ENCODE data around the gene DNAI2.

The DNAI2 gene

GRCh38 chr17:74271901-74272561 is 2.0 kb upstream of the DNAI2 start:
- H3K4me1 ChIP-seq (ENCODE audit: control insufficient read depth, insufficient read depth, low read length) = no peaks in the 10 kb centered on the region
- no peak overlapping the region for H3K4me3 ChIP-seq (ENCODE audit: low read depth, low read length)
- TF ChIP-seq ZNF391 (tag by site-specific recombination; IDR thresholded peaks at IDR 0.05; ENCODE audit: borderline replicate concordance, low read depth) (no peak), ZNF629 (tag by site-specific recombination; IDR thresholded peaks at IDR 0.05) (no peak), SALL2 (tag by site-specific recombination; IDR thresholded peaks at IDR 0.05; ENCODE audit: borderline replicate concordance) (no peak)
- no peaks in the 10 kb centered on the region for H3K9me3 ChIP-seq (ENCODE audit: control insufficient read depth, insufficient read depth, low read depth, low read length)
- ChIA-PET CTCF (interaction anchor here (0.6 to 2.0 kb wide), 2 partner anchors 59 to 96 kb away, joined by 3 to 9 read pairs; partner anchors contain the start of genes GPR142 and TTYH2), POLR2A (no interaction called here)
- H3K27ac ChIP-seq (ENCODE audit: extremely low read depth, low read depth, low read length) = no peak overlapping the region
- H3K36me3 ChIP-seq (ENCODE audit: control insufficient read depth in 2 of 2, insufficient read depth in 1 of 2, low read length in 2 of 2) = no peaks in the 10 kb centered on the region

GRCh38 chr17:74272731-74273201 is 1.3 kb upstream of the DNAI2 start:
- Histone ChIP-seq H3K4me1 (ENCODE audit: control insufficient read depth, insufficient read depth, low read length) (no peaks in the 10 kb centered on the region), H3K4me3 (ENCODE audit: low read depth, low read length) (no peak overlapping the region), H3K27ac (ENCODE audit: extremely low read depth, low read depth, low read length) (no peak overlapping the region), H3K36me3 (ENCODE audit: control insufficient read depth in 2 of 2, insufficient read depth in 1 of 2, low read length in 2 of 2) (no peaks in the 10 kb centered on the region), H3K9me3 (ENCODE audit: control insufficient read depth, insufficient read depth, low read depth, low read length) (no peaks in the 10 kb centered on the region)
- POLR2A ChIA-PET = no interaction called here
- TF ChIP-seq ZNF302 (tag by site-specific recombination; IDR thresholded peaks at IDR 0.05; ENCODE audit: low read depth) (no peak), ZNF433 (tag by site-specific recombination; IDR thresholded peaks at IDR 0.05; ENCODE audit: low read depth) (no peak), SP2 (tag by site-specific recombination; IDR thresholded peaks at IDR 0.05) (0 out of 2 replicates have a peak, but pooled peaks have one; percentile 23), ZFHX2 (tag by site-specific recombination; conservative IDR thresholded peaks at IDR 0.05) (peak; percentile 71), ZIC2 (tag by site-specific recombination; IDR thresholded peaks at IDR 0.05) (peak; percentile 33; the same call in 1 of the 2 replicates), GLIS2 (tag by site-specific recombination; IDR thresholded peaks at IDR 0.05) (0 out of 2 replicates have a peak, but pooled peaks have one; percentile 26), EGR2 (tag by site-specific recombination; IDR thresholded peaks at IDR 0.05; ENCODE audit: low read depth) (peak; percentile 86), GLIS1 (tag by site-specific recombination; IDR thresholded peaks at IDR 0.05) (peak; percentile 74), ZBTB7A (tag by site-specific recombination; IDR thresholded peaks at IDR 0.05; ENCODE audit: low read depth) (no peak)
- CTCF ChIA-PET = interaction anchor here (0.6 to 4.0 kb wide), 3 partner anchors 11 to 95 kb away, joined by 3 to 15 read pairs (median 9); partner anchors contain the start of genes GPR142 and TTYH2

- POLR2A ChIA-PET = no interaction called here
- no peaks in the 10 kb centered on the region for H3K9me3 ChIP-seq (ENCODE audit: control insufficient read depth, insufficient read depth, low read depth, low read length)
- no peak overlapping the region for H3K4me3 ChIP-seq (ENCODE audit: low read depth, low read length)
- no peaks in the 10 kb centered on the region for H3K4me1 ChIP-seq (ENCODE audit: control insufficient read depth, insufficient read depth, low read length)
- CTCF ChIA-PET = interaction anchor here (0.7 to 4.0 kb wide), 4 partner anchors 9 to 255 kb away, joined by 3 to 15 read pairs (median 4); no protein-coding TSS in a partner anchor
- no peaks in the 10 kb centered on the region for H3K36me3 ChIP-seq (ENCODE audit: control insufficient read depth in 2 of 2, insufficient read depth in 1 of 2, low read length in 2 of 2)
- no peak overlapping the region for H3K27ac ChIP-seq (ENCODE audit: extremely low read depth, low read depth, low read length)
- TF ChIP-seq ZNF843 (tag by site-specific recombination; IDR thresholded peaks at IDR 0.05) (no peak), YY1 (tag by site-specific recombination; IDR thresholded peaks at IDR 0.05) (no peak), ZNF704 (tag by site-specific recombination; IDR thresholded peaks at IDR 0.05) (no peak), MZF1 (tag by site-specific recombination; IDR thresholded peaks at IDR 0.05; ENCODE audit: borderline replicate concordance) (no peak), ZNF518A (tag by site-specific recombination; conservative IDR thresholded peaks at IDR 0.05; ENCODE audit: low read depth) (no peak), PBX3 (CRISPR knock-in tag; IDR thresholded peaks at IDR 0.05) (no peak)
Observed at GRCh38 chr17:74274709-74275340, 791 bp downstream of the DNAI2 start.
